Esophagus squamous epithelium (tissue), 5 donors: Measurements from ENCODE around the gene ADGRD1. TPM values are rescaled to one million over a fixed set of nuclear protein-coding genes. Genes with fewer than 3 reads are reported as not detected.

Source experiments
- DNase-seq: peaks from one replicate; lab custom pipeline; 2025; lab: John Stamatoyannopoulos, UW
- H3K27ac ChIP-seq, 4 donors: fragments of 200-600 bp; sonication (generic); one replicate each; pipeline ENCODE4 v1.5.1; 2016 to 2019; ENCODE audit warnings: mild to moderate bottlenecking in 1 of 4
- H3K27me3 ChIP-seq, 4 donors: fragments of 200-600 bp; sonication (generic); 1 replicate in 3 of 4; 2 replicates in 1 of 4; pipeline versions ENCODE4 v1.5.1 to v1.6.0; 2017 to 2021; ENCODE audit warnings: antibody characterized with exemption in 1 of 4
- H3K36me3 ChIP-seq, 3 donors: fragments of 200-600 bp; sonication (generic); one replicate each; pipeline ENCODE4 v1.5.1; 2016 to 2019
- H3K4me1 ChIP-seq, 3 donors: fragments of 200-600 bp; sonication (generic); one replicate each; pipeline ENCODE4 v1.5.1; 2017 to 2019
- H3K4me3 ChIP-seq, 4 donors: fragments of 200-600 bp; sonication (generic); 1 replicate in 3 of 4; 2 replicates in 1 of 4; pipeline ENCODE4 v1.5.1; 2016 to 2019; ENCODE audit warnings: mild to moderate bottlenecking in 2 of 4, moderate library complexity in 1 of 4
- H3K9me3 ChIP-seq, 3 donors: fragments of 200-600 bp; sonication (generic); one replicate each; pipeline ENCODE4 v1.5.1; 2016 to 2019
- CTCF ChIP-seq, 6 experiments: fragments of 450-650 bp in 4 of 6; fragments of 200-600 bp in 2 of 6; sonication (generic) in 2 of 6; IDR thresholded peaks; one replicate each; pipeline ENCODE4 v1.5.1; 2016 to 2019; ENCODE audit warnings: antibody characterized with exemption in 6 of 6, mild to moderate bottlenecking in 4 of 6, moderate library complexity in 4 of 6
- POLR2A ChIP-seq, 4 donors: fragments of 450-650 bp; IDR thresholded peaks; one replicate each; pipeline ENCODE4 v1.6.1; 2017; ENCODE audit warnings: antibody characterized with exemption in 4 of 4, mild to moderate bottlenecking in 4 of 4, moderate library complexity in 3 of 4
- WGBS, 2 donors: methylation state at CpG; one replicate each; pipeline ENCODE4 v1.1.5; 2018; 5-methylcytosine and 5-hydroxymethylcytosine counted together
- intact Hi-C: fragments of 100-400 bp; cut with DNase I; formaldehyde crosslinking; loops from one replicate; pipeline ENCODE4 v1.15.0; 2022
- total RNA-seq, 4 donors: library from RNA; depleted of rRNA; stranded (reverse); fragments of >200 nt; gene quantifications; one replicate each; pipeline ENCODE4 v1.1.0, GENCODE V29; 2016
- donor health status: DM: yes; HTN: yes; CAD: no.

Gene ADGRD1
- total RNA-seq, 4 donors from 2014 or later = 2.2 to 28.2 (median 8.8) TPM

- intact Hi-C loops = no loop called here
- no peaks in the 10 kb centered on the region for H3K9me3 ChIP-seq
- no peaks in the 10 kb centered on the region for H3K36me3 ChIP-seq
- H3K4me3 ChIP-seq = no peak overlapping the region
- peaks cover 0 to 6% (median 0%) of the 10 kb centered on the region in 4 donors for H3K27me3 ChIP-seq
- no peak for TF ChIP-seq POLR2A (IDR thresholded peaks at IDR 0.05)
- TF ChIP-seq CTCF (IDR thresholded peaks at IDR 0.05) = no peak
- 76% methylated on average over 11 to 13 of the region's 13 CpGs for WGBS, 2 donors
- DNase-seq = no peak
- H3K4me1 ChIP-seq = peaks cover 0 to 11% (median 0%) of the 10 kb centered on the region in 3 donors
- no peak overlapping the region for H3K27ac ChIP-seq
Observed at GRCh38 chr12:131061041-131061806, 107.5 kb downstream of the ADGRD1 start.

GRCh38 chr12:131063413-131063812 lies 109.7 kb downstream of the ADGRD1 start:
- H3K36me3 ChIP-seq = no peaks in the 10 kb centered on the region
- TF ChIP-seq CTCF (IDR thresholded peaks at IDR 0.05) = no peak
- TF ChIP-seq POLR2A (IDR thresholded peaks at IDR 0.05) = no peak
- DNase-seq = no peak
- H3K4me1 ChIP-seq = peaks cover 0 to 30% (median 3%) of the 10 kb centered on the region in 3 donors
- no peak overlapping the region for H3K4me3 ChIP-seq
- 30 to 45% methylated on average over 3 of the region's 3 CpGs for WGBS, 2 donors
- intact Hi-C loops = no loop called here
- H3K9me3 ChIP-seq = no peaks in the 10 kb centered on the region
- H3K27ac ChIP-seq = no peak overlapping the region
- peaks cover 0 to 6% (median 0%) of the 10 kb centered on the region in 4 donors for H3K27me3 ChIP-seq

- WGBS, 2 donors = 76 to 79% methylated on average over 2 of the region's 2 CpGs
- DNase-seq = no peak
Observed at GRCh38 chr12:131063960-131064359, 110.3 kb downstream of the ADGRD1 start.

GRCh38 chr12:131065279-131065678 lies 111.6 kb downstream of the ADGRD1 start:
- no peaks in the 10 kb centered on the region for H3K36me3 ChIP-seq
- intact Hi-C loops = no loop called here
- H3K4me1 ChIP-seq = peaks cover 0 to 41% (median 3%) of the 10 kb centered on the region in 3 donors
- H3K27ac ChIP-seq = no peak overlapping the region
- TF ChIP-seq POLR2A (IDR thresholded peaks at IDR 0.05) (no peak), CTCF (IDR thresholded peaks at IDR 0.05) (no peak)
- no peaks in the 10 kb centered on the region for H3K9me3 ChIP-seq
- no peak for DNase-seq
- peaks cover 0 to 6% (median 0%) of the 10 kb centered on the region in 4 donors for H3K27me3 ChIP-seq
- WGBS, 2 donors = 60 to 82% methylated on average over 1 to 5 of the region's 11 CpGs
- H3K4me3 ChIP-seq = no peak overlapping the region

More at GRCh38 chr12:131063960-131064359, 110.3 kb downstream of the ADGRD1 start:
- Histone ChIP-seq H3K36me3 (no peaks in the 10 kb centered on the region), H3K9me3 (no peaks in the 10 kb centered on the region), H3K4me3 (no peak overlapping the region), H3K27ac (no peak overlapping the region), H3K4me1 (peaks cover 0 to 36% (median 3%) of the 10 kb centered on the region in 3 donors), H3K27me3 (peaks cover 0 to 6% (median 0%) of the 10 kb centered on the region in 4 donors)
- TF ChIP-seq POLR2A (IDR thresholded peaks at IDR 0.05) = no peak
- no peak for TF ChIP-seq CTCF (IDR thresholded peaks at IDR 0.05)
- intact Hi-C loops = no loop called here

GRCh38 chr12:131065801-131066200 lies 112.1 kb downstream of the ADGRD1 start:
- TF ChIP-seq CTCF (IDR thresholded peaks at IDR 0.05) (no peak), POLR2A (IDR thresholded peaks at IDR 0.05) (no peak)
- no peak overlapping the region for H3K27ac ChIP-seq
- no peak for DNase-seq
- intact Hi-C loops = no loop called here
- peaks cover 0 to 6% (median 0%) of the 10 kb centered on the region in 4 donors for H3K27me3 ChIP-seq
- no peaks in the 10 kb centered on the region for H3K9me3 ChIP-seq
- WGBS, 2 donors = 67 to 71% methylated on average over 1 of the region's 4 CpGs
- peaks cover 0 to 41% (median 3%) of the 10 kb centered on the region in 3 donors for H3K4me1 ChIP-seq
- H3K36me3 ChIP-seq = no peaks in the 10 kb centered on the region
- H3K4me3 ChIP-seq = no peak overlapping the region
